IMR-90 (cell line): ENCODE measurements around the gene MPRIP. TPM values are rescaled to one million over a fixed set of nuclear protein-coding genes. Genes with fewer than 3 reads are reported as not detected.

Experiments used
- ATAC-seq: fragments of 200-7000 bp; cut with Tn5 transposase; 2 replicates; pipeline ENCODE4 v1.9.1; 2020; ENCODE audit warnings: low read depth, mild to moderate bottlenecking, moderate library complexity
- BruUV-seq: library from RNA; stranded (reverse); fragments of 400-500 nt; replicated peaks from 2 replicates; lab custom pipeline; 2021; lab: Mats Ljungman, UMichigan
- CTCF ChIA-PET: fragments of 300-600 bp; formaldehyde crosslinking; extraction: SDS; loops from one replicate; lab custom pipeline; 2021; ENCODE audit warnings: antibody characterized with exemption; lab: Yijun Ruan, JAX
- POLR2A ChIA-PET: fragments of 300-600 bp; sonication (Branson Sonifier 250); formaldehyde crosslinking; loops from one replicate; lab custom pipeline; 2022; ENCODE audit warnings: antibody characterized with exemption; ENCODE audit not compliant: unreplicated experiment; lab: Charles Lee
- DNase-seq: peaks from one replicate; pipeline ENCODE4 v3.0.0; 2013
- H2AFZ ChIP-seq: replicated peaks from 2 replicates; pipeline ENCODE3; 2013; ENCODE audit warnings: low read length, mild to moderate bottlenecking; ENCODE audit not compliant: poor library complexity
- H2AK5ac ChIP-seq: 2 replicates; pipeline ENCODE4 v1.6.1; 2013; ENCODE audit warnings: low read depth, low read length, inconsistent platforms
- H2AK9ac ChIP-seq: replicated peaks from 2 replicates; pipeline ENCODE3; 2013; ENCODE audit warnings: mild to moderate bottlenecking, low read depth, low read length, moderate library complexity; ENCODE audit not compliant: poor library complexity
- H2BK120ac ChIP-seq: 2 replicates; pipeline ENCODE4 v1.6.1; 2013; ENCODE audit warnings: low read depth, low read length, inconsistent platforms
- H2BK15ac ChIP-seq: 3 replicates; pipeline ENCODE4 v1.6.1; 2013; ENCODE audit warnings: low read depth, low read length, inconsistent platforms
- H2BK20ac ChIP-seq: 2 replicates; pipeline ENCODE4 v1.6.1; 2013; ENCODE audit warnings: low read depth, mild to moderate bottlenecking, inconsistent platforms, low read length, moderate library complexity
- H2BK5ac ChIP-seq: 2 replicates; pipeline ENCODE4 v1.6.1; 2013; ENCODE audit warnings: mild to moderate bottlenecking, low read depth, low read length, inconsistent platforms; ENCODE audit not compliant: poor library complexity, severe bottlenecking
- H3K14ac ChIP-seq: replicated peaks from 2 replicates; pipeline ENCODE4 v1.6.1; 2013; ENCODE audit warnings: low read depth, low read length, inconsistent platforms
- H3K18ac ChIP-seq: 2 replicates; pipeline ENCODE4 v1.6.1; 2013; ENCODE audit warnings: low read depth, low read length, control low read depth
- H3K23ac ChIP-seq: 2 replicates; pipeline ENCODE4 v1.6.1; 2013; ENCODE audit warnings: low read depth, low read length, inconsistent platforms
- H3K27ac ChIP-seq: 2 replicates; pipeline ENCODE4 v1.5.1; 2013; ENCODE audit warnings: mild to moderate bottlenecking, control low read depth, low read length; ENCODE audit not compliant: insufficient read depth
- H3K27me3 ChIP-seq: 2 replicates; pipeline ENCODE4 v1.6.1; 2013; ENCODE audit warnings: low read length; ENCODE audit not compliant: control insufficient read depth, insufficient read depth
- H3K36me3 ChIP-seq: 2 replicates; pipeline ENCODE4 v1.6.1; 2013; ENCODE audit warnings: low read length, mixed read lengths; ENCODE audit not compliant: control insufficient read depth, insufficient read depth
- H3K4ac ChIP-seq: 2 replicates; pipeline ENCODE4 v1.6.1; 2013; ENCODE audit warnings: low read depth, low read length, inconsistent platforms
- H3K4me1 ChIP-seq: 2 replicates; pipeline ENCODE4 v1.6.1; 2013; ENCODE audit warnings: low read length, mixed read lengths; ENCODE audit not compliant: control insufficient read depth, insufficient read depth
- H3K4me2 ChIP-seq: 2 replicates; pipeline ENCODE4 v1.6.1; 2013; ENCODE audit warnings: low read depth, mild to moderate bottlenecking, control low read depth, low read length, moderate library complexity
- H3K4me3 ChIP-seq: 2 replicates; pipeline ENCODE4 v1.5.1; 2013; ENCODE audit warnings: low read depth, mild to moderate bottlenecking, control low read depth, low read length, moderate library complexity; ENCODE audit not compliant: insufficient read depth
- H3K56ac ChIP-seq: 2 replicates; pipeline ENCODE4 v1.6.1; 2013; ENCODE audit warnings: low read length, inconsistent platforms; ENCODE audit not compliant: insufficient read depth; ENCODE audit errors: extremely low read depth
- H3K79me1 ChIP-seq, 2 experiments: 2 replicates each; pipeline ENCODE4 v1.6.1; 2013; ENCODE audit warnings: low read length in 2 of 2, inconsistent platforms in 1 of 2, low read depth in 1 of 2
- H3K9ac ChIP-seq: 2 replicates; pipeline ENCODE4 v1.6.1; 2013; ENCODE audit warnings: low read depth, low read length, control low read depth
- H3K9me1 ChIP-seq: 2 replicates; pipeline ENCODE4 v1.6.1; 2013; ENCODE audit warnings: low read length, inconsistent platforms; ENCODE audit not compliant: insufficient read depth
- H3K9me3 ChIP-seq: 2 replicates; pipeline ENCODE4 v1.6.1; 2013; ENCODE audit warnings: low read length; ENCODE audit not compliant: control insufficient read depth, insufficient read depth
- H4K20me1 ChIP-seq: 2 replicates; pipeline ENCODE4 v1.6.1; 2013; ENCODE audit warnings: low read length, inconsistent platforms; ENCODE audit not compliant: insufficient read depth
- H4K5ac ChIP-seq: 2 replicates; pipeline ENCODE4 v1.6.1; 2013; ENCODE audit warnings: mild to moderate bottlenecking, low read depth, low read length, control low read depth
- H4K8ac ChIP-seq, 2 experiments: 2 replicates each; pipeline ENCODE4 v1.6.1; 2013; ENCODE audit warnings: low read depth in 2 of 2, low read length in 2 of 2, control low read depth in 1 of 2, inconsistent platforms in 1 of 2
- H4K91ac ChIP-seq: 2 replicates; pipeline ENCODE4 v1.6.1; 2013; ENCODE audit warnings: low read depth, low read length, inconsistent platforms; ENCODE audit not compliant: insufficient read depth
- WGBS, 2 experiments: methylation state at CpG; one replicate each; pipeline versions ENCODE4 v1.1.5 to v1.1.7; 2013; ENCODE audit warnings: missing lambda C conversion rate in 2 of 2; ENCODE audit not compliant: insufficient read length in 1 of 2; ENCODE audit errors: extremely low coverage in 2 of 2; 5-methylcytosine and 5-hydroxymethylcytosine counted together
- dilution Hi-C: fragments of 300-500 bp; cut with HindIII; formaldehyde crosslinking; loops from one replicate; pipeline ENCODE4 v1.14.3; 2018; ENCODE audit warnings: low sequenced_read_pairs; ENCODE audit not compliant: unreplicated experiment
- in situ Hi-C: fragments of 300-500 bp; cut with MboI; formaldehyde crosslinking; loops from 3 replicates; pipeline ENCODE4 v1.14.3; 2019; ENCODE audit warnings: low sequenced_read_pairs, inconsistent platforms, mixed read lengths
- intact Hi-C: fragments of 100-400 bp; cut with micrococcal nuclease; formaldehyde crosslinking; loops from 2 replicates; pipeline ENCODE4 v1.10.0; 2022
- polyA plus RNA-seq, 3 experiments: library from polyadenylated mRNA; depleted of rRNA; stranded (reverse); fragments of >200 nt; gene quantifications; 2 replicates each; pipeline ENCODE4 v1.2.3, GENCODE V29; 2012; ENCODE audit warnings: low replicate concordance in 1 of 3
- total RNA-seq: library from RNA; depleted of rRNA; stranded (reverse); fragments of >200 nt; gene quantifications from 2 replicates; pipeline ENCODE4 v1.2.3, GENCODE V29; 2012
- TF ChIP-seq, protein P1 (sequence below): fragments of 150-350 bp; IDR thresholded peaks from 2 replicates; pipeline ENCODE4 v1.6.1; 2017; ENCODE audit warnings: mild to moderate bottlenecking, antibody characterized with exemption, low read length, low read depth

Gene MPRIP
- total and polyA plus RNA-seq, 2 of the 4 experiments (the other 2 are of a cell fraction), result 111 to 149 TPM

DNA sequence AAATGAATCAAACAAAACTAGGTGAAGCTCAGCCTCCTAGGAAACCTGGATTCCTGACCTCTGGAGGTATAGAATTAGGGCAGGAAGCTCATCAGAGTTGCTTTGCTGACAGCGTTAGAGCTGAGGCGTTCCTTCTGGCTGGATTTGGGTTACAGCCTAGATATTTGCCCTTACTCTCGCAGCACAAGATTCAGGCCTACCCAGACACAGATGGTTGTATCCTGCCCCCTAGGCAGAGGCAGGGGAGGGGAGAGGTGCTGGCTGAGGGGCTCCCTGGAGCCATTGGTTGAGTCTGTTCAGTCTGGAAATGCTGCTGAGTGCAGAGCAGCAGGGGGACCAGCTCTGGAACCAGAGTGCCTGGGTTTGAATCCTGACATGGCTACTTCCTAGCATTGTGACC is 78.4 kb downstream of the MPRIP start:
- H4K5ac ChIP-seq, result no peak overlapping the region
- H3K27ac ChIP-seq, result peak overlapping the region; percentile 49; the same call in 1 of the 2 replicates
- no peak overlapping the region for H2BK120ac ChIP-seq
- dilution Hi-C loops, result no loop called here
- no peak overlapping the region for H3K9ac ChIP-seq
- ChIA-PET POLR2A (no interaction called here), CTCF (interaction anchor here (1.4 to 1.6 kb wide), 2 partner anchors 12 to 21 kb away, joined by 3 to 6 read pairs; no protein-coding TSS in a partner anchor)
- ATAC-seq, result peak; percentile 38
- H3K9me1 ChIP-seq, result peaks cover 68% of the 10 kb centered on the region
- no peak overlapping the region for H2BK5ac ChIP-seq
- no peak overlapping the region for H3K4ac ChIP-seq
- H3K4me3 ChIP-seq, result no peak overlapping the region
- H3K36me3 ChIP-seq, result no peaks in the 10 kb centered on the region
- TF ChIP-seq, protein P1, sequence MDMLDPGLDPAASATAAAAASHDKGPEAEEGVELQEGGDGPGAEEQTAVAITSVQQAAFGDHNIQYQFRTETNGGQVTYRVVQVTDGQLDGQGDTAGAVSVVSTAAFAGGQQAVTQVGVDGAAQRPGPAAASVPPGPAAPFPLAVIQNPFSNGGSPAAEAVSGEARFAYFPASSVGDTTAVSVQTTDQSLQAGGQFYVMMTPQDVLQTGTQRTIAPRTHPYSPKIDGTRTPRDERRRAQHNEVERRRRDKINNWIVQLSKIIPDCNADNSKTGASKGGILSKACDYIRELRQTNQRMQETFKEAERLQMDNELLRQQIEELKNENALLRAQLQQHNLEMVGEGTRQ, result no peak
- in situ Hi-C loops, result no loop called here
- H2AK5ac ChIP-seq, result no peak overlapping the region
- intact Hi-C loops, result no loop called here
- H2AK9ac ChIP-seq, result peak overlapping the region; percentile 3
- H3K27me3 ChIP-seq, result no peaks in the 10 kb centered on the region
- H4K20me1 ChIP-seq, result peaks cover 93% of the 10 kb centered on the region
- peaks cover 31% of the 10 kb centered on the region for H3K4me1 ChIP-seq
- H2BK20ac ChIP-seq, result no peak overlapping the region
- H2BK15ac ChIP-seq, result no peak overlapping the region
- H3K23ac ChIP-seq, result no peak overlapping the region
- no peak overlapping the region; the same call in 1 of the 2 replicates for H3K14ac ChIP-seq
- no peaks in the 10 kb centered on the region for H3K9me3 ChIP-seq
- H4K8ac ChIP-seq, result no peak overlapping the region
- DNase-seq, result no peak
- H2AFZ ChIP-seq, result no peak overlapping the region
- no peak overlapping the region for H3K18ac ChIP-seq
- peaks cover 58 to 94% of the 10 kb centered on the region in 2 experiments for H3K79me1 ChIP-seq
- no peak overlapping the region for H4K91ac ChIP-seq
- no TSS peak for BruUV-seq
- H3K4me2 ChIP-seq, result no peak overlapping the region; the same call in 1 of the 2 replicates
- no CpG with 5 or more reads among the region's 3 CpGs for WGBS, 2 experiments
- H3K56ac ChIP-seq, result no peak overlapping the region
